HCT116 (cell line): Measurements from ENCODE around the gene SLC25A44. TPM values are rescaled to one million over a fixed set of nuclear protein-coding genes. Genes with fewer than 3 reads are reported as not detected.
A peak's percentile ranks its signal among the peaks of the same experiment; 100 is the strongest.

Source experiments
- ATAC-seq: fragments of 200-7000 bp; cut with Tn5 transposase; 2 replicates; pipeline ENCODE4 v1.9.1; 2020; ENCODE audit warnings: mild to moderate bottlenecking, moderate library complexity
- BruUV-seq: library from RNA; stranded (reverse); fragments of 400-500 nt; replicated peaks from 2 replicates; lab custom pipeline; 2021; lab: Mats Ljungman, UMichigan
- CTCF ChIA-PET: fragments of 300-600 bp; sonication (Branson Sonifier 250); formaldehyde crosslinking; loops from one replicate; lab custom pipeline; 2021; ENCODE audit warnings: antibody characterized with exemption; lab: Charles Lee
- POLR2A ChIA-PET: fragments of 300-600, 350-600 bp; sonication (Branson Sonifier 250); formaldehyde crosslinking; loops from one replicate; lab custom pipeline; 2021; ENCODE audit warnings: antibody characterized with exemption; lab: Charles Lee
- RAD21 ChIA-PET, 2 experiments: fragments of 300-600 bp; sonication (Branson Sonifier 250); formaldehyde crosslinking; loops; one replicate each; lab custom pipeline; 2023; ENCODE audit warnings: low total read pairs in 2 of 2; ENCODE audit not compliant: uncharacterized antibody in 2 of 2, unreplicated experiment in 2 of 2, low non-redundant PET in 1 of 2; lab: Charles Lee
- DNase-seq: peaks from one replicate; pipeline ENCODE4 v3.0.0-alpha.2; 2010; ENCODE audit warnings: low read depth, low spot score
- H2AFZ ChIP-seq: fragments of 200-600 bp; shearing (Covaris generic), sonication (generic); 2 replicates; pipeline ENCODE4 v1.6.1; 2017; ENCODE audit warnings: low read depth, mixed run types, mixed read lengths, antibody characterized with exemption, low read length; ENCODE audit not compliant: poor library complexity, severe bottlenecking
- H3K27ac ChIP-seq: 2 replicates; pipeline ENCODE4 v1.5.1; 2012; ENCODE audit warnings: low read depth, low read length
- H3K27me3 ChIP-seq: fragments of 200-600 bp; sonication (generic); 2 replicates; pipeline ENCODE4 v1.6.1; 2016; ENCODE audit warnings: mixed run types, low read length, mixed read lengths; ENCODE audit not compliant: insufficient read depth
- H3K36me3 ChIP-seq, 2 experiments: fragments of 200-500 bp in 1 of 2; fragments of 200-600 bp in 1 of 2; sonication (Bioruptor generic) in 1 of 2; sonication (generic) in 1 of 2; 2 replicates each; pipeline versions ENCODE4 v1.5.1 to v1.6.1; 2014 to 2016; ENCODE audit warnings: low read length in 2 of 2, inconsistent platforms in 1 of 2, mixed read lengths in 1 of 2, mixed run types in 1 of 2; ENCODE audit not compliant: insufficient read depth in 2 of 2, control insufficient read depth in 1 of 2
- H3K4me1 ChIP-seq, 2 experiments: fragments of 200-600 bp in 1 of 2; sonication (generic) in 1 of 2; 2 replicates each; pipeline versions ENCODE4 v1.5.1 to v1.6.1; 2012 to 2017; ENCODE audit warnings: low read length in 2 of 2, inconsistent platforms in 1 of 2, mild to moderate bottlenecking in 1 of 2, mixed read lengths in 1 of 2, mixed run types in 1 of 2, moderate library complexity in 1 of 2; ENCODE audit not compliant: insufficient read depth in 2 of 2, control insufficient read depth in 1 of 2
- H3K4me2 ChIP-seq: fragments of 200-600 bp; sonication (generic); 2 replicates; pipeline ENCODE4 v1.6.1; 2017; ENCODE audit warnings: mixed run types, low read length, mixed read lengths
- H3K4me3 ChIP-seq, 2 experiments: fragments of 200-600 bp in 1 of 2; sonication (generic) in 1 of 2; replicated peaks in 1 of 2; 2 replicates each; pipeline ENCODE4 v1.5.1; 2011 to 2016; ENCODE audit warnings: low read length in 2 of 2, control low read depth in 1 of 2, low read depth in 1 of 2, mild to moderate bottlenecking in 1 of 2, mixed read lengths in 1 of 2, mixed run types in 1 of 2
- H3K79me2 ChIP-seq: fragments of 200-600 bp; sonication (generic); 2 replicates; pipeline ENCODE4 v1.6.1; 2017; ENCODE audit warnings: mild to moderate bottlenecking, mixed run types, low read length, moderate library complexity, mixed read lengths; ENCODE audit not compliant: insufficient read depth
- H3K9ac ChIP-seq: fragments of 200-600 bp; sonication (generic); 2 replicates; pipeline ENCODE4 v1.6.1; 2016; ENCODE audit warnings: low read length, mixed read lengths
- H3K9me2 ChIP-seq: fragments of 200-600 bp; sonication (generic), shearing (Covaris generic); 2 replicates; pipeline ENCODE4 v1.6.1; 2017; ENCODE audit warnings: mixed run types, mild to moderate bottlenecking, moderate library complexity; ENCODE audit not compliant: insufficient read depth
- H3K9me3 ChIP-seq, 2 experiments: fragments of 200-500 bp in 1 of 2; fragments of 200-600 bp in 1 of 2; sonication (Bioruptor generic) in 1 of 2; sonication (generic) in 1 of 2; 2 replicates each; pipeline ENCODE4 v1.6.1; 2014 to 2017; ENCODE audit warnings: low read length in 2 of 2, mixed read lengths in 2 of 2, inconsistent platforms in 1 of 2, low read depth in 1 of 2, mild to moderate bottlenecking in 1 of 2, mixed run types in 1 of 2, moderate library complexity in 1 of 2; ENCODE audit not compliant: control insufficient read depth in 1 of 2, insufficient read depth in 1 of 2
- H4K20me1 ChIP-seq: fragments of 200-600 bp; sonication (generic), shearing (Covaris generic); 2 replicates; pipeline ENCODE4 v1.6.1; 2017; ENCODE audit warnings: mixed run types, mild to moderate bottlenecking, moderate library complexity; ENCODE audit not compliant: insufficient read depth
- CTCF ChIP-seq, 3 experiments: fragments of 200-600 bp in 1 of 3; sonication (generic) in 1 of 3; IDR thresholded peaks in 2 of 3; conservative IDR thresholded peaks in 1 of 3; 2 replicates each; pipeline ENCODE4 v1.5.1; 2012 to 2017; ENCODE audit warnings: low read depth in 2 of 3, low read length in 2 of 3, antibody characterized with exemption in 1 of 3, borderline replicate concordance in 1 of 3, control low read depth in 1 of 3, mild to moderate bottlenecking in 1 of 3, mixed read lengths in 1 of 3, mixed run types in 1 of 3, moderate library complexity in 1 of 3; ENCODE audit not compliant: insufficient read depth in 1 of 3
- EGR1 ChIP-seq: IDR thresholded peaks from 2 replicates; pipeline ENCODE4 v1.6.1; 2012; ENCODE audit warnings: low read depth
- EZH2phosphoT487 ChIP-seq: fragments of 200-600 bp; IDR thresholded peaks from 2 replicates; pipeline ENCODE4 v1.6.1; 2018; ENCODE audit warnings: antibody characterized with exemption, borderline replicate concordance
- FOSL1 ChIP-seq: IDR thresholded peaks from 2 replicates; pipeline ENCODE4 v1.6.1; 2012; ENCODE audit warnings: low read depth
- JUND ChIP-seq: IDR thresholded peaks from 2 replicates; pipeline ENCODE4 v1.6.1; 2012
- POLR2AphosphoS5 ChIP-seq: IDR thresholded peaks from 2 replicates; pipeline ENCODE4 v1.6.1; 2011; ENCODE audit warnings: mild to moderate bottlenecking, low read depth, low read length, moderate library complexity
- RAD21 ChIP-seq: IDR thresholded peaks from 2 replicates; pipeline ENCODE4 v1.6.1; 2012; ENCODE audit warnings: low read depth, mild to moderate bottlenecking
- REST ChIP-seq: IDR thresholded peaks from 2 replicates; pipeline ENCODE4 v1.6.1; 2012; ENCODE audit warnings: low read depth
- SIN3A ChIP-seq: IDR thresholded peaks from 2 replicates; pipeline ENCODE4 v1.6.1; 2012; ENCODE audit warnings: low read depth
- SP1 ChIP-seq: IDR thresholded peaks from 2 replicates; pipeline ENCODE4 v1.6.1; 2012; ENCODE audit warnings: low read depth
- TCF7L2 ChIP-seq: IDR thresholded peaks from 2 replicates; pipeline ENCODE4 v1.7.0; 2011; ENCODE audit warnings: borderline replicate concordance, inconsistent platforms; ENCODE audit not compliant: insufficient read depth, insufficient read length; ENCODE audit errors: extremely low read depth
- YY1 ChIP-seq: IDR thresholded peaks from 2 replicates; pipeline ENCODE4 v1.6.1; 2011; ENCODE audit warnings: low read length, low read depth, moderate library complexity, mild to moderate bottlenecking; ENCODE audit not compliant: insufficient replicate concordance; ENCODE audit errors: extremely low read depth
- intact Hi-C: fragments of 100-400 bp; cut with micrococcal nuclease; formaldehyde crosslinking; loops from 2 replicates; pipeline ENCODE4 v1.10.0; 2022
- total RNA-seq: library from RNA; stranded (reverse); gene quantifications from one replicate; pipeline ENCODE4 v1.2.1, GENCODE V29; 2021; ENCODE audit not compliant: unreplicated experiment

The SLC25A44 gene
- total RNA-seq, 1 experiment from 2014 or later, result 17.5 TPM

DNA sequence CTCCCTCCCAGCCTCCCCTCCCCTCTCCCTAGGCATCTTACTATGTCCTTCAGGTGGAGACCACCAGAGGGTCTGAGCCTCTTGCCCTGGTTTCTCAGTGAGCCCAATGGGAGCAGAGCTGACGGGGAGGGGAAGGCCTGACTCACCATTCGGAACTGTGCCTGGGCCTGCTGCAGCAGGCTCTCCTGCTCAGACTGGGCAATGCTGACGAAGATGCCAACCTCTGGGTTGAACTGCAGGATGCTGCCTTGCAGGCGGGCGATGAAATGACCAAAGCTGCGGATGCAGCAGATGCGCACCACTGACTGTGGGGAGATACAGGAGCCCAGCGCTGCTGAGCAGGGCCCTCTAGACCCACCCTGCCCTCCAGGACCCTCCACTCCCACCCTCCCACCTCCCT, 65.0 kb downstream of the SLC25A44 start:
- intact Hi-C loops, result no loop called here
- peaks cover 0 to 16% of the 10 kb centered on the region in 2 experiments; a peak in 2 of 4 replicates for H3K4me1 ChIP-seq
- peaks cover 65% of the 10 kb centered on the region in 2 experiments for H3K36me3 ChIP-seq
- CTCF ChIA-PET, result no interaction called here
- H4K20me1 ChIP-seq, result no peaks in the 10 kb centered on the region; the same call in 1 of the 2 replicates
- TF ChIP-seq SIN3A (no peak), RAD21 (no peak), REST (no peak), EGR1 (no peak)
- TF ChIP-seq, all 23 proteins: peak for 0
- H3K27ac ChIP-seq, result no peak overlapping the region
- no peaks in the 10 kb centered on the region for H3K9me2 ChIP-seq
- H3K4me2 ChIP-seq, result no peak overlapping the region
- no TSS peak for BruUV-seq
- POLR2A ChIA-PET, result no interaction called here
- H3K79me2 ChIP-seq, result peaks cover 6% of the 10 kb centered on the region; the same call in 1 of the 2 replicates
- H2AFZ ChIP-seq, result no peak overlapping the region
- DNase-seq (no peak), ATAC-seq (no peak)
- H3K9me3 ChIP-seq, result no peaks in the 10 kb centered on the region
- no peak overlapping the region for H3K4me3 ChIP-seq
- RAD21 ChIA-PET, result no interaction called here
- no peak overlapping the region for H3K9ac ChIP-seq
- no peaks in the 10 kb centered on the region for H3K27me3 ChIP-seq

DNA sequence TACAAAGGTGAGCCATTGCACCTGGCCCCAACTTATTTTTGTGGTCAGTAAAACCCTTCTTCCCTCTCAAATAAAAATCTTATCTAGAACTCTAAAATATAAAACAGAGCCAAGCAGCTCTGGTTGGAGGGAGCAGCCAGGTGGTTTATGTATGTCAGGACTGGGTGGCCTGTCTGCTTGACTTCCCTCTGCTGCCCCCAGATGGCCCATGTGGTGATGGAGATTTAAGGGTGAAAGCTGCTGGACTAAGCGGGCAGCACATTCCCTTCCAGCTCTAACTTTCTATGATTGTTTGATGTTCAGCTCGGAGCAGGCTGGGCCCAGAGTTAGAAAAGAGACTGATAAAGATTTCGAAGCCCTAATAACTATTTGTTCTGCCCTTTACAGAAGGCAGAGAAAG, 65.9 kb downstream of the SLC25A44 start:
- no peaks in the 10 kb centered on the region for H3K27me3 ChIP-seq
- intact Hi-C loops, result no loop called here
- TF ChIP-seq EZH2phosphoT487 (no peak), RAD21 (no peak), YY1 (no peak), CTCF (IDR thresholded peaks at IDR 0.05 in 2 of 3, conservative IDR thresholded peaks at IDR 0.05 in 1 of 3; ENCODE audit: borderline replicate concordance in 1 of 3, insufficient read depth in 1 of 3, low read depth in 2 of 3, low read length in 2 of 3) (peak in 2 of 3 experiments; percentile 13 to 24; a peak in 2 of 6 replicates), SP1 (no peak), TCF7L2 (no peak), JUND (no peak), FOSL1 (no peak), POLR2AphosphoS5 (no peak)
- H3K36me3 ChIP-seq, result peaks cover 66% of the 10 kb centered on the region in 2 experiments
- H3K9ac ChIP-seq, result no peak overlapping the region
- CTCF ChIA-PET, result interaction anchor here (0.9 kb wide), 1 partner anchor 9 kb away, joined by 3 read pairs; no protein-coding TSS in a partner anchor
- no peak overlapping the region for H3K4me2 ChIP-seq
- no TSS peak for BruUV-seq
- peaks cover 0 to 16% of the 10 kb centered on the region in 2 experiments; a peak in 2 of 4 replicates for H3K4me1 ChIP-seq
- RAD21 ChIA-PET, result no interaction called here
- peaks cover 11% of the 10 kb centered on the region; the same call in 1 of the 2 replicates for H3K79me2 ChIP-seq
- no peak overlapping the region for H3K27ac ChIP-seq
- POLR2A ChIA-PET, result no interaction called here
- no peak overlapping the region for H3K4me3 ChIP-seq
- H3K9me3 ChIP-seq, result no peaks in the 10 kb centered on the region
- H2AFZ ChIP-seq, result no peak overlapping the region
- no peaks in the 10 kb centered on the region for H3K9me2 ChIP-seq
- ATAC-seq (0 out of 2 replicates have a peak, but pooled peaks have one; percentile 36), DNase-seq (no peak)
- H4K20me1 ChIP-seq, result no peaks in the 10 kb centered on the region; the same call in 1 of the 2 replicates
